Activated gamma-delta T cell treated with anti-CD3 and anti-CD28 coated beads, Interleukin-2, amount 50 U/mL, for 16 hours (primary cell): ENCODE data around the gene PKP4.

Source experiments
- DNase-seq: peaks from one replicate; pipeline ENCODE4 v3.0.0-alpha.2; 2020; ENCODE audit warnings: low read depth

PKP4 gene

DNA sequence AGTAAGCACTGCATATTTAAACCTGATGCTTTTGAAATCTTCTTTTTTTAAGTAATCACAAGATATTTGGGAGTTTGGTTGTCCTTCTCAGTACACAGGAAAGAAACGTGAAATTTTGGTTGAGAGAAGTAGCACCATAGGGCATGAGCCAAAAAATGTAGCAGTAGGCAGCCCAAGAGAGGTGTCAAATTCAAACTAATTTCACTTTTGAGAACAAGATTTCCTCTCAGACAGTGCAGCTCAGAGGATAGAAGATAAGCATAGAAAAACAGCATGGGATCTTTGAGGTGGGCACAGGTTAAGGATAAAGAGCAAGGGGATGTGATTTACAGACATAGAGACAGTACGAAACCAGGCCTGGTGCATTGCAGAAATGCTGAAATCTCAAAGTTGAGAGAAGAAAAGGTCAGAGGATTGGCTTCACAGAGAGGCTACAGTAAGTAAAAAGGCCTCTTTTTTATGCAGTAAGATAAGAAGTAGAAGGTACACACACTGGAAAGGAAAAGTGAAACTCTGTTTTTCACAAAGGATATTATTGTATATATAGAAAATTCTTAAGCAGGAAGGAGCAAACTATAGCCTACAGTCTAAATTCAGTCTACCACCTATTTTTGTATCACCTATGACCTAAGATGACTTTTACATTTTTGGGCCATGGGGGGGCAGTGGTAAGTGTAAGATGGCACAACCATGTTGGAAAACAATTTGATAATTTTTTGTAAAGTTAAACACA, 89.8 kb downstream of the PKP4 start:
- no peak for DNase-seq

DNA sequence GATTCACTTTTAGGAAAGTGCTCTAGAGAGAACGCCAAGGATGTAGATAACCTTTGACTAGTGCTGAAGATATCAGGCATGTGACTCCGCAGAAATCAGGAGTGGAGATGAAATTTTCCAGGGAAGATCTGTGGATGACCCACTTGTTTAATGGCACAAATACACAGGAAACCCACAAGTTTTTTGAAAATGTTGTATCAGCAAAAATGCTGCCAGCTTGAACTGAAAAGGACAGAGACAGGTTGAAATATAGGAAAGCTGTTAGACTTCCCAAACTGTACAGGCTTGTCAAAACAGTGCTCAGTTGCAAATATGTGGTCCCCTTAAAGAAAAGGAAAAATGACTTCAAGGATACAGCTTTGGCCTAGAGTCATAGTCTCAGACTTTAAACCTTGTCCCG, 96.5 kb downstream of the PKP4 start:
- DNase-seq: no peak

DNA sequence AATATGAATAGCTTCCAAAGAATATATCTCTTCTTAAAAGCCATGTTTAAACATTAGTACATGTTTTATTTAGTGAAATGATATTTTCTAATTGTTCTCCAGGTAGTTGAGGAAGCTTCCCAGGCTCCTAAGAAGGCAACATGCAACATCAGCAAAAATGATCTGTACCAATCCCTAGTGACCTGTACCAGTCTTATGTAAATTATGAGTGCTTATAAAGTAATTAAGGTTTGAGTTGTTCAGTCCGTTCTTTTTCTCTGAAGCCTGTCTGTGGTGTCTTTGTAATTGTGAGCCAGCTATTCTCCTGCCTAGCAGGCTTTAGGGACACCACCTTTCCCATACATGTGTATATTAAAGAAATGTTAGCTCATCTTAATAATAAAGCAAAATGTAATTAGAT, 98.2 kb downstream of the PKP4 start:
- DNase-seq: no peak

DNA sequence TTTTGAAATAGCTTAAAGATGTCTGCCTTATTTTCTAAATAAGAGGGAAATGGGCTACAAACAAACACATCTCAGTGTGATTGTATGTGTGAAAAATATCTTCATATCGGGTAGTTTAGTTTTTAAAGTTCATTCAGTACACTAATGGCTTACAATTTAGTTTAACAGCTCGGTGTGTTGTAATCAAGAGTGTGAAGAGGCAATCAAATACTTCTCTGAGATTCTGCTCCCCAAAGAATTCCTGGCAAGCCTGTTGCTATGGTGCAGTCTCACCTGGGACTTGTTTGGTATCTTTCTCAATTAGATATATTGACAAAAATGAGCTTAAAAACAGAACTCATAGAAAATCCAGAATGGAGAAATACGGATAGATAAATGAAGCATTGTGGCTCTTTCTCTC, 99.4 kb downstream of the PKP4 start:
- no peak for DNase-seq

DNA sequence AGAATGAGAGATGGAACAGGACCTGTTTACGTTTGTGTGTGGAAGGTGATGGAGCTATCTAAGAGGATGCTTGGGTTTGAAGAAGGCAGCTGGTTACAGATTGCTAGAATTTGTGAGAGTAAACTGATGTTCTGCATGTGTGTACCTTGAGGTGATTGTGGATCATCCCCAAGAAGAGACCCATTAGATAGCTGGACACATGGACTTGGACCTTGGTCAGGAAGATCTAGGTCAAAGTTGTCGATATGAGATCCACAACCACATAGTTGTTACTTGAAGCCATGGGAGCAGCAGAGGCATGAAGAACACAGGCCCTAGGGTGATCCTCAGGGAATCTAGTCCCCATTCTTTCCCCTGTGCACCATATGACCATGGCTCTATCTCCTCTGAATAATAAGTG, 101.0 kb downstream of the PKP4 start:
- DNase-seq: no peak

DNA sequence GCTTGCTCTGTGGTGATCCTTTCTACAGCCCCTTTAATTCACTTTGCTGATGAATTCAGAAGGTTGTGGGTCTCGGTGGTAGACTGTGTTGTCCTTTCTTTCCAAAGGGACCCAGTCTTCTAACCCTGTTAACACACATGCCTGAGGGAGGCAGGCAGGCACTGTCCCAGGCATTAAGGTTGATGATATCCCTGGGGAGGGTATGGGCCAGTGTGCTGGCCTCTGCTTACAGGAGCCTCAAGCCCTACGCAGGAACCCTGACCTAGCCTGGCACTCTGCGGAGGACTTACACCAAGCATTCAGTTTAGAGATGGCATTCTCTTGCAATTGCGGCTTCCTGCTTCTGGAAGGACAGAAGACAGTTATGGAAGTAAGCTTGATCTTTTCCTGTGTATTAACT, 102.5 kb downstream of the PKP4 start:
- DNase-seq: no peak

DNA sequence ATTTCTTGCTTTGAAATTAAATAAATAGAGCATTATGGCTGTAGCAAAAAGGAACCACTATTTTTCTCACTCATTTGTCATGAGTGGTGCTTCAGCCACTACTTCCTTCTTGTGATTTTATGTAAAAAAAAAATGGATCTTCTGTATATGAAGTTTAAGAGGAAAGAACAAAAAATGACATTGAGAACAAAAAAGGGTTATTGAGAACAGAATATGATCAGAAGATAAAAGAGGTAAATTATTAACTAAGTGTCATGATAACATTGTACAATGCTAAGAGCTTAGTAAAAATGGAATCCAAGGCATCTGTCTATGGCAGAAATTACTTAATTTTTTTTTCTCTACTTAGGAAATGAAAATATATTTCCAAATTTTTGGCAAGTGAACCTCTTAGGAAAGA, 103.5 kb downstream of the PKP4 start:
- no peak for DNase-seq

DNA sequence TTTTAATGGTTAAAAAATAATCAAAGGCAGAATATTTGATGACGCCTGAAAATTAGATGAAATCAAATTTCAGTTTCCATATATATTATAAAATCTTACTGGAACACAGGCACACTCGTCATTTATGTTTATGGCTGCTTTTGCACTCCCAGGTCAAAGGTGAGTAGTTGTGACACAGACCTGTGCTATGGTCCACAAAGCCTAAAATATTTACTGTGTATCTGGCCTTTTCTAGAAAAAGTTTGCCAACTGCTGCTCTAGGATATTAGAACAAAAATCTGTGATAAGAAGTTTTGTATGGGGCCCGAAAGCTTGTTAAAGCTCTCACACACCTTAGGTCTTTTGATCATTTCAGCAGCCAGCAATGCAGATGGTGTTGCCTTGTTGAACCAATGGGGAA, 104.3 kb downstream of the PKP4 start:
- DNase-seq: no peak

DNA sequence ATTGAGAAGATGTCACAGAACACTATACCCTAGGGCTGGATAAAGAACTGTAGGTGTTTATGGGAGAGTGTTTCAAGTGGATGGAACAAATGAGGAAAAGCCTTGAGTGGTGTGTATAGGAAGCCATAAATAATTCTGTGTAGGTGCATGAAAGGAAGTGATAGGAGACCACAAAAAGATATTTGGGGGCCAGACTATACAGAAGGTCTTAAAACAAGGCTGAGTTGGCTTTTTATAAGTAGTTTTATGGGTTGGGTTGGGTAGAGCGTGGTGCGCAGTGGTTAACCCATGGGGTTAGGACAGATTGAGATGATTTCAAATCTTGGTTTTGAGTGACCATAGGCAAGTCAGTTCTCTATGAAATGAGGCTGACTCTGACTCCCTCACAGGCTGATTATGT, 110.5 kb downstream of the PKP4 start:
- no peak for DNase-seq

DNA sequence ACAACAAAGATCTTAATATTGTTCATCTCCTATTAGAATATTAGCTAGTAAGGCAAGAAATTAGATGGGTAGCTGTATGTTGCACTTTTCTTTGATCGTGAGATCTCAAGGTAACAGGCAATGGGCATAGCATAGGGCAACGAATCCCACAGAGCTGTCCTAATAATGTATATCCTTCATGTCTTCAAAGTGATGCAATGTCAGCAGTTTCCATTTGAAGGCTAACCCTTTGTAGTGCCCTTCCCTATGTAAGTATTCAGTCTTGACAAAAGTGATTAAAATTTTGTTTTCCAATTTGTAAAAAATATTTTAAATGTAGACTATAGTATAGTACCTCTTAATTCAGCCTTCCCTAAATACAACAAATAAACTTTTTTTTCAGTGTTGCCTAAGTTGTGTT, 112.5 kb downstream of the PKP4 start:
- DNase-seq: no peak

DNA sequence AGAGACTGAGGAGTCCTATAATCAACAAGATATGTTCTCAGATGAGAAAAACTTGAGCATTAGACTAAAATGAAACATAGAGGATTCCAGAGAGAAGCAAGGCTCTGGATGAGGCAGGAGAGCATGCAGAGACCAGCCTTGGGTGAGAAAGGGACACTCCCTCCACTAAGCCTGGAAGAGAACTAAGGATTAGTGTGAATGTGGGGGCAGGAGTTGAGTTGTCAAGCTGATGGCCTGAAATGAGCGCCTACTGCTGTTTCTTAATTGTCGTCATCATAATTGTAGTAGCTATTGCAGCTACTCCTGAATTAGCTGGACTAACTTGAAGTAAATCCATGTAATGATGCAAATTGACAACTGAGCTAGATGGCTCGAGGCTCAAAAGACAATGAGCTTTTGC, 114.1 kb downstream of the PKP4 start:
- no peak for DNase-seq

DNA sequence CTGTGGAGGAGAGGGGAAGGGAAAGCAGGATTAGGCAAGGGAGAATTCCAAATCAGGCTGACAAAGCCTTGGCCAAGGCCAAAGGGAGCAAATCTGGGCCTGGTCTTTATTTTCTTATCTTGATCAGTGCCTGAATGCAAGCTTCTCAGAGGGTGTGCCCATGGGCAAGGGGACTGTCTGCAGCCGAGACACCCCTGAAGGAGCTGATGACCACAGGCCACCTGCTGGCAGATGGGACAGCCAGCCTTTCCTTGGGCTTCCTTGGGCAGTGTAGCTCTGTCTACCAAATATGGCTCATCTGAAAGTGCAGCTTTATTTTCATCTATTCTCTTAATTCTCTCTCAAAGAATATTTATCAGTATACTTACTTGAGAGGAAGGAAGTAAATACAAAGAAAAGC, 117.0 kb downstream of the PKP4 start:
- DNase-seq: no peak

DNA sequence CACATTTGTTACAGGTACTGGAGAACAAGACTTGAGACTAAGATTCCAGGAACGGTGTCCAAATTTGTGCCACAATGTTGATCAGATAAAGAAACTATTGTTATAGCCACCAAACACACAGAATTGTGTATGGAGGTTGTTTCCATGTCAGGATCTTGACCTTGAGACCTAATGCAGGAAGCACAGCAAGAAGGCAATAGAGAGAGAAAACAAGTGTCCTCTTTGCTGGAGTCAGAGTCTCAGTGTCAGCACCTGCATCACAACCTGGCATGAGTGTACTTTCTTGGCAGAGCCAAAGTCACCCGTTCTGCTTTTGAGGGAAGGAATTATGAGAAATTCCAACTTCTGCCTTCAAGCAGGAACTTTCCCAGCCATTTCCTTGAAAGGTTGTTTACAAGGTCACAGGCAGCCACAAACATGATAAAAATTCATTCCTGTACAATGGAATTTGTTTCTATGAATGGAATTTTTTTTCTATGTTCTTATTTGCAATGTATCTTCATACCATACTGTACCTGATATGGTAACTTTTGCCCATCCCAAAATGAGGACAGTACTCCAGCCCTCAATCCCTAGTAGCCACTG, 118.4 kb downstream of the PKP4 start:
- DNase-seq: no peak

DNA sequence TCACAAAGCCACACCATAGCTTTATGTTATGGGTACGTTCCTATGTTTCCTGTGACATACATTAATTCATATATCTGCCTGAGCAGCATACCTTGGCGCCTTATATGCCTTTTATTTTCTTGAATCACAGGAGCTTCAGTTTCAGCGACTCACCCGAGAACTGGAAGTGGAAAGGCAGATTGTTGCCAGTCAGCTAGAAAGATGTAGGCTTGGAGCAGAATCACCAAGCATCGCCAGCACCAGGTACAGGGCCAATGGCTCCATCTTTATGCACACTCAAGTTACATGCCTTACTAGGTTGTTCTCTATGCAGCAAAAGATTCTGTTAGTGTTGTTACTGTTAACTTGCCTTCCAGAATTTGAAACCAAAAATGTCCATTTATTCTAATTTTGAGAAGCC, 120.4 kb downstream of the PKP4 start:
- DNase-seq: no peak

DNA sequence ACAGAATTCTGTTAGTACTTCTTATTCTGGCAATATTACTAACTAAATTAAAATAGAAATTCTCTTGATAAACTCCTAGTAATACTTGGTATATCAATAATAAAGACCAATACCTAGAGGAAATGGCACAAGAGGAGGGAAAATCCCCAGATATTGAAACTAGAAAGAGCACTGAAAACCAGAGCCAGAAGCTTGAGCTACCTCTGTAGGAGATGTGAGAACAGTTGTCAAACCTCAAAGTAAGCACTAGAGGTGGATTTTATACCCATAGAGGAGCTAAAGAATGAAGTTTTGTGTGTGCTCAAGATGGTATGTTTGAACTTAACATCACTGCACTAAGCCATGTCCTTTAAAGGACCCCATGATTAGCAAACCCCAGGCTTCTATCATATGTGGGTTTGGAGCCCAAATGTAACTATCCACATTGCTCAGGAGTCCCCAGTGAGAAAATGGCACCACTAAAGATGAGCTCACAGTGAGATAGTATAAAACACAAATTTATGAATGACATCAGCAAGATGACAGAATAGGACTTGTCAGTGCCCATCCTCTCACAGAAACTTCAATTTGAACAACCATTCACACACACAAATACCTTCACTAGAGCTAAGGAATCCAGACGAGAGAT, 122.1 kb downstream of the PKP4 start:
- DNase-seq: no peak

DNA sequence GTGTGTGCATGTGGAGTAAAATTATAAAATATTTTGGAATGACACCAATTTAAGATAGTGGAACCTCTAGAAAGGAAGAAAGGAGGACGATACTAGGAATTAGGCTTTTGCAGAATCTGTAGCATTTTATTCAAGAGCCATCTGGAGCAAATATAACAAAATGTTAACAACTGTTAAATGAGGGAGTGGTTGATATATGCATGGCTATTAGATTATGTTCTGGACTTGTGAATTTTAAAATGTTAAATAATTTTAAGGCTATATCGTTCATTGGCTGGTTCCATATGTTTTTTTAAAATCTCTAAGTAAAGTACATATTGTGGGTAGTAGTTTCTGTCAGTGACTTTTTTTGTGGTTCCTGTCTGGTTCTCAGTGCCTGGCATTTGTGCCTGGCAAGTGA, 123.2 kb downstream of the PKP4 start:
- no peak for DNase-seq

DNA sequence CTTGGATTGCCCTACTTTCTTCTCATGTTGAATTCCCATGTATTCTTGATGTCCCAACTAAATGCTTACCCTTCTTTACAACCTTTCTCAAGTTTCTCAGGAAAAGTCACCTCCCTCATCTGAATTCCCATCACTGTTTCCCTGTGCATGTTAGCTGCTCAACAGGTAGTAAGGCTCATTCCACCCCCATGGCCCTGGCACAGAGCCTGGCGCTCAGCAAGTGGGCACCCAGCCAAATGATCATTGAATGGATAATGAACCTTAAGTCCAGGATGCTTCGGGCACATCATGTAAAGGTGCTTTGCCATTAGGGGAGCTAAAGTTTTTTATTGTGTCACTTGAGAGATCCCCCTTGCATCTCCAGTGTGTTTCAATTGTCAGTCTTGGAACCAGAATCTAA, 124.0 kb downstream of the PKP4 start:
- DNase-seq: no peak

DNA sequence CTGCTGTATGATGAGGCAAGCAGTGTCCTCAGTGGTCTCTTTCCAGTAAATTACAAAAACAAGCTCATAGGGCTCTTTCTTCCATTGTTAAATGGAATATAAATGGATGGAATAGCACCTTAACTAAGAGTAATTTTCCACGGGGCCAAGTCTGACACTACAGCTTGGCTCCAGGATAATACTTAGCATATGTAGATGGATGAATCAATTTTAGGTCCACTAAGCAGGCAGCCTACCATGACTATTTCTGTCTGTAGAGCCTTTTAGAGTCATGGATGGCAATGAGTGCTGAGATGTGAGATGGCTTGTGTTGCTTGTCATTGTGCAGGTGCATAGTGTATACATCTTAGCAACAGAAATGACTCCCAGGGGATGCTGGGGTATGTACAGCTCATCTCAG, 125.9 kb downstream of the PKP4 start:
- DNase-seq: no peak

DNA sequence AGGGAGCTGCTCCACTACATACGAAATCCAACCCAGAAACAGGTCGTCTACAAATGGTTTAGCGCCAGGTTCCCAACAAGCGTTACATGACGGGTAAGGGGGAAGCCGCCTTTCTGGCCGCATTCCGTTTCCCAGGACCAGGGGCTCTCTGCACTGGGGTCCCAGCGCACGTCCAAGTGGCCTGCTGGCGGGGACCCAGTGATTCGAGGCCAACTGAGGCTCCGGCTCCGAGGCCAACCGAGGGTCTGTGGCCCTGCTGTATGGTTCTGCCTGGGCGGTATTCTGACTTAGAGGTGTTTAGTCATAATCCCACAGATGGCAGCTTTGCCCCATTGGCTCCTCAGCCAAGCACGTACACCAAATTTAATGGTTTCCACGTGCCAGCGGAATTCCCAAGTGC, 127.2 kb downstream of the PKP4 start:
- DNase-seq: no peak

DNA sequence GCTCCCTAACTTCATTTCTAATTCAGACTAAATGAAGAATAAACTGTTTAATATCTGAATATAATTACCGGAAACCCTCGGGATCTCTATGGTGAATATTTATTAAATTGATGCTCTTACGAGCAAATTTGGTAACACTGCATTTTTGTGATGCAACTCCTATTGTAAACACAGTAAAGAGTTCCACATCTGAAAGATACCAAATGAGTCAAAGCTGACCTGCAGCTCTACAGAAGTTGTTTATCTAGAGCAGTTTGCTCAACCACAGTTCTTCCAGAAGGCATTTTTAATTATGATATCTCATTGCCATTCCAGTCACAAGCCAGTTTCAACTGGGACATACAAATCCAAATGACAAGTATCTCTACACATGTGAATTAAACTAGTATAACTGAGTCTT, 129.7 kb downstream of the PKP4 start:
- no peak for DNase-seq

DNA sequence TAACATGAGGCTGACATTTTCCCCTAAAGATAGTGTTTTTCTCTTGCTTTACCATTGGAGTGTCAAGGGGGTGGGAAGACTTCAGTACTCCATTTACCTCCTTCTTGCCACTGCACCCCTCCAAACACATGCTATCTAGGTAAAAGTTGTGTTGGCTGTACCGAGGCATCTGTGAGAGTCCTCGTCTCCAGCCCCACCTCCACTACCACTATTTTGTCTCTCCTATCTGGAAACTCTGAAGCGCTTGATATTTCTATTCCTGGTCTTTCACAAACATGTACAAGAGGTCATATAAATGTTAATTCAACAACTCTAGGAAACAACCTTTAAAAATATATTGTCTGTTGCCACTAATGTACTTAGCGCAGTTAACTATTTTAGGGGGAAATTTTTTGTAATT, 132.6 kb downstream of the PKP4 start:
- no peak for DNase-seq

DNA sequence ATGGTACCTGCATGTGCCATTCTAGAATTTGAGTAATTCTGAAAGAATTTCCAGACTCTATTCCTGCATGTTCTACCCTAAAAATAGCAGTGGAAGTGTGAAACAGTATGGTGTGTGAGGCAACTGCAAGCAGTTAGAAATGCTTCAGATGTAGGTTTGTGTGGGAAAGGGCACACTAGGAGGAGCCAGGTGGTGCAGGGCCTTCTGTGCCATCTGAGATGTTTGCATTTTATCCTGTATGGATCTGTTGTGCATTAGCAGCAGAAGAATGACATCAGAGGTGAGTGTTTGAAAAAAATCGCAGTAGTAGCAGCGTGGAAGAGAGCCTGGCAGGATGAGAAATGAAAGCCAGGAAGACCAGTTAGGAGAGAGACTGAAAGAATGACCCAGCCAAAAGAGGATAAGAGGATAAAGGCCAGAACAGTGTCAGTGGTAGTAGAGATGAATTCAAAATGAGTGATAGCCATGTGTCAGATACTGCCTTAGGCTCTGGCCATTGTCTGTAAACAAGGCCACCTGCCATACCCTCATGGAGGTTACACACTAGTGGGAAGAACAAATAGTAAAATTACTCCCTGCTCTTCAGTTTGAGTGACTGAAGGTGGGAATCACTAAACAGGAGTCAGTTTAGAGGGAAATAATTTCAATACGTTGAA, 142.2 kb downstream of the PKP4 start:
- DNase-seq: no peak

DNA sequence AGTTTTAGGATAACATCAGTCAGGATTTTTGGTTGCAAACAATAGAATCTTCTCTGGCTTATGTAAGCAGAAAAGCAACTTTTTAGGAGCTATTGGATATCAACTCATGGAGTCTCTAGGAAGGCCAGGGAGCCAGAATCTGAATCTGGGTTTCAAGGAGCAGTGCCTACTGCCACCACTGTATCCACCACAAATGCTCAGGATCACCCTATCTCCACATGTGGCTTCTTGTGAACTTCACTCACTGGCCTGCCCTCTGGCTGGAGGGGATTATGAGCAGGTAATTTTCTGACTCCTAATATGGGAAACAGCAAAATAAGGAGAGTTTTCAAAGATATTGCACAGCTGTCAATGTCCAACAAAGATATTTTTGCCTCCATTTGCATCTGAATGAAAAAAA, 142.9 kb downstream of the PKP4 start:
- no peak for DNase-seq
